CD4-positive, alpha-beta T cell treated with Interferon alpha-2 for 1 hour (primary cell): ENCODE measurements around the gene VEZF1.

Experiments used
- DNase-seq, 2 donors: peaks; one replicate each; pipeline ENCODE4 v3.0.0-alpha.2; 2020 to 2022

Gene VEZF1

DNA sequence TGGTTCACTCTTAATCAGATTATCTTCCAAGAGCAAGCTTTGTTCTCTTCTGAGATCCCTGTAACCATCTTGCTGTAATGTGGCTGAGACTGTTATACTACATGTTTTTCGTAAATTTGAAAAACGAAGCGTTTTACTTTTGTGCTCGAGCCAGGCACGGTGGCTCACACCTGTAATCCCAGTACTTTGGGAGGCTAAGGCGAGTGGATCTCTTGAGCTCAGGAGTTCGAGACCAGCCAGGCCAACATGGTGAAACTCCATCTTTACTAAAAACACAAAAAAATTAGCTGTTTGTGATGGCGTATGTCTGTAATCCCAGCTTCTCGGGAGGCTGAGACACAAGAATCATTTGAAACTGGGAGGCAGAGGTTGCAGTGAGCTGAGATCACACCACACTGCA lies 40.7 kb downstream of the VEZF1 start:
- no peak for DNase-seq

DNA sequence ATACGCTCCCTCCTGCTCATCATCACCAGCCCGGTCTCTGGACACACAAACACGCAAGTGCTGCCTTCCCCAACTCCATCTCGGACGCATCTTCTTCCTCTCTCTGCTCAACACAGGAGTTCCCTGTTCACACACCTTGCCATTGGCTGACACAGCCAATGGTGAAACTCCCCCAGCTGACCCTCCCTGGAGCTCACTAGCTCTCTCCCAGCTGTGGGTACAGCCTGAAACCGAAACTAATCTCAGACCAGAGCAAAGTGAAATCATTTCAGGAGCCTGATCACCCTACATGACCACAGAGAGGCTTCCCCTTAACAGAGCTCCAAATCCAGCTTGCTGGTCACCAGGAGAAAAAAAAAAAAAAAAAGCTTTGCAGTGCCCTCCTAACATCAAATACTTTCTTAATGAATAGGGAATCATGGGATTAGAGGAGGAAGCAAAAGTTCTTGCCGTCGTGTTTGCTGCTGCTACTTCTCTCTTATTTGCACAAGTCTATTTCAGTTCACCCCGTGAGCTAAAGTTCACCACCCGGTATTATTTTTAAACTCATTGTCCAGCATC lies 41.2 kb downstream of the VEZF1 start:
- DNase-seq, result peak; percentile 61 to 64

DNA sequence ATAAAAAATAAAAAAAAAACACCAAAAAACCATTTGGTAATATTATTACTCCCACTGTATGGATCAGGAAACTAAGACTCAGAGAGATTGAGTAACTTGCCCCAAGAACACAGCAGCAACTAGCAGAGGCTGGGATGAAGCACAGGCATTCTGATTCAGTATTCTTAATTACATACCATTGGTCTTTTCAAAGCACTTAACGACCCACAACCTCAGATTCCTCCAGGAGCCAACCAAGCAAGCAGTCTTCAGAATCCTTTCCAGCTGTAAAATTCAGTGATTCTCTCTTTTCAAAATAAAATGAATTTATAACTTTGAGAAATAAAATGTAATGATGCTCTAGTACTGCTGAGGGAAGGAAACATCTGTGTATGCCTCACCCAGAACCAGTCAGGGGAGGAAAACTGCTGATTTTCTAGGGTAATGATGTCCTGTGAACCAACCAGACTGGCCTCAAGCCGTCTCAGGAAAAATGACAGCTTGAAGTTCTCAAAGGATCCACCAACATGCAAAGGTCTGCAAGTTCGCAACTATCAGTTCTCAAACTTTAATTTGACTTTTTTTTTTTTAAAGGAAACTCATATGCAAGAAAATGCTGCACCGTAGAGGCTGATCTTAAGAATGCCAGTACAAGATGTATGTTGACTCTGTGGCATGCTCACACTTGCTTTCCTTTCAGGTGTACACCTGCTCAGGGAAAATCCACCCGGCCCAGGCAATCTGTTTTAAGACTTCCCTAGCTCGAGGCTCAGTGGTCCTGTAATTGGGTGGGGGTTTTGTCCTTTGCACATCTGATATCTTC lies 41.9 kb downstream of the VEZF1 start:
- no peak for DNase-seq

DNA sequence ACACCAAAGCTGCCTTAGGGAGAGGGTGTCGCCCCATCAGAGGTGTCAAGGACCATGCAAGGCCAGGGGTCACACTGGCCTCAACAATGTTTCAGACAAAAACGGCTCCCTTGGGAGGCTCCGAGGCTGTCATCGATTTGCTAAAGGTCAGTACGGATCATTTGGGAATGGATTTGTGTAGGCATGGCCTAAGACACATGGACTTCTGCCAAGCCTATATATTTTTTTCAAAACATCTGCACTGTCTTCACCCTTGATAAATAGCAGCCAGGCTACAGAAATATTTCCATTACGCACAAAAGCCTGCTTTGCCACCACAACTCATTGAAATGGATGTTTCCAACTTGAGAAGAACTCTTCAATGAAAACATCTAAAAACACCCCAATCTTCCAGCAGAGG lies 43.1 kb downstream of the VEZF1 start:
- DNase-seq, result no peak

DNA sequence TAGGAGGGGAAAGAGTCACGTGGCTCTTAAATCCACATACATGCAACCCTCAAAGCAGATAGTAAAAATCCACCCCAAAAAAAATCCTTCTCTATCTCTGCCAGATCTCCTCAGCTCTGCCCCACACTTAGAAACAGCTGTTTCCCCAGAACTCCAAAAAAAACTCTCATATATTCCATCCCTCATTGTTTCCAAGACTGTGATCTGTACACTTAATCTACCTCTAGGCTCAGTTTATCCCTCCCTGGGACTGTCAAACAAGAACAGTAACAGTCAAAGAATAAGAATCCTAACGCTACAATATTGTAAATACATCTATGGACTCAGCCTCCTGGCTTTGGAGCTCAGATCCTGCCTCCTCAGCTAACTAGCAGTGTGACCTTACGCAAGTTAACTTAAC lies 44.4 kb downstream of the VEZF1 start:
- DNase-seq, result no peak

DNA sequence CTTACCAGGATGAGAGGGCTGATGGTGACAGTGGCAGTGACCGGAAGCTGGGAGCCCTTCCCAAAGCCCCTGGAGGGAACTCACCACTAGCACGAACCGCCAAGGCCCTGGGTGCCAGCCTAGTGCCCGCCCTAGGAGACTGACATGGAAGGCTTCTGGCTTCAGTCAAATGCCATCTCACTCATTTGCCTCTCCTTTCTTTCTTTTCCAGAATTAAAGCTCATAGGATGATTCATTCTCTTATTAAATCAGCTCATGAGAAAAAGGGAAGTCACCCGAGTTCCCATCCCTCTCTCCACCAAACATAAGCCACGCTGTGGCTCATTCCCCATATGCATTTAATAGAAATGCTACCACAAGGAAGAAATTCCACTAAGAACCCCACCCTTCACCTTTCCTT lies 44.9 kb downstream of the VEZF1 start:
- DNase-seq, result no peak

DNA sequence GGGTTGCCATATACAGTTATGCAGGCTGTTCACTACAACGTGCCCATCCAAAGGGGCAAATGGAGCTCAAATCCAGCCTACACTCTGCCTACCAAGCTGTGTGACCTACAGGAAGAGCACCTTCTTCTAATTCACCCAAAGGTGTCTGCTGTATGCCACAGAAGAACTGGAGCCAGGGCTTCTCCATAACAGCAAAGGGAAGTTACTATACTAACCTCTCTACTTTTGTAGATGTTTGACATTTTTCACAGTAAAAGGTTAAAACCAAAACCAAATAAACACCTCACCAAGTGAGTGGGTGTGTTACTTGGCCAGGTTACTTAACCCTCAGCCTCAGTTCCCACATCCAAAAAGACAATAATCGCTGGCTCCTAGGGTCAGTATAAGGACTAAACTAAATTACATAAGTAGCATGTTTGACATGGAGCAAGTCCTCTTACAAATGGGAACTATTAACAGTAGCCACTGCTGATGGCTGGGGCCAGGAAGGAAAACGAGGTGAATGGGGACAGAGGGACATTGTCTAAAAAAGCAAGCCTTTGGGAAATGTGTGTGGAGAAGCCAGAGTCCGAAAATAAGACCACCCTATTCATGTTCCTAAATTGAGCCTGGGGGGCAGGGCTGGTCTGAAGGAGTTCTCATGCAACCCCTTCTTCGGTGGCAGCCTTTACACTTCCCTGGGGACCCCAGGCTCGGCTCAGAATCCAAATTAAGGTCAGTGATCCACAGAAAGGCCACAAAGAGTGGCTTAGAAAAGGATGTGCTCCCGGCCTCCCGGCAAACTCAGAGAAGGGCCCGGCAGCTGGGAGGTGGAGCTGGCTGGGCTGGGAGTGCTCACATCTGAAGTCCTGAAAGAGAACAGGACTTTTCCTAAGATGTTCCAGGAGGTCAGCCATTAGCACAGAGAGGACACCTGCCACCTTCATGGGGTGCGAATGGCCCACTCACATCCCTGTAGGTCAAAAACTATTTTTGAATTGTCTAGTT lies 46.4 kb downstream of the VEZF1 start:
- DNase-seq, result no peak

DNA sequence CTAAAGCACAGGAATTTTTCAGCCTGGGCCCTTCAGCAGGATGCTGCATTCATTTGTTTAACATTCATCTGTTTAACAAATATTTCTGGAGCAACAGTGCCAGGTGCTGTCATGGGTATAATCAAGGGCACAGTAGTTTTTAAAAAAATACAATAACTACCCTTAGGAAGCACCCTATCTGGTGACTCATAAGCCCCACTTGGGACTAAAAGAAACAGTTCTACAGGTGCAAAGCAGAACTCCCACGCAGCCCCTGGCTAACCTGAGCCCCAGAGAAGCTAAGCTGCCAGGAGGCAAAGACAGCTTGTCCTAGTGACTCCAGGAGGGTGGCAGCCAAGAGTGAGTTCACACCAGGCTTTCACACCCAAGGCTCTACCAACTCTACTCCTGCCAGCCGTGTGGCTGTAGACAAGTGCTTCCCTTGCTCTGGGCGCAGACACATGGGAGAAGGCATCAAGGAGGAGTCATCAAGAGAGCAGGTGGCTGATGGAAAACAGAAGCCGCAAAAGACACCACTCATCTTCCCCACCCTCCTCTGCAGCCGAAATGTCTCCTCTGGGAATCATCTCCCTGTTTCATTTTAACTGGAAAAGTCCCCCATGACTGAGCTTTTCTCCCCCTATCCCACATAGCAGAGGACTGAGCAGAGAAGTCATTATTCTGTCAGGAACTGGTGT lies 47.3 kb downstream of the VEZF1 start:
- DNase-seq, result no peak

DNA sequence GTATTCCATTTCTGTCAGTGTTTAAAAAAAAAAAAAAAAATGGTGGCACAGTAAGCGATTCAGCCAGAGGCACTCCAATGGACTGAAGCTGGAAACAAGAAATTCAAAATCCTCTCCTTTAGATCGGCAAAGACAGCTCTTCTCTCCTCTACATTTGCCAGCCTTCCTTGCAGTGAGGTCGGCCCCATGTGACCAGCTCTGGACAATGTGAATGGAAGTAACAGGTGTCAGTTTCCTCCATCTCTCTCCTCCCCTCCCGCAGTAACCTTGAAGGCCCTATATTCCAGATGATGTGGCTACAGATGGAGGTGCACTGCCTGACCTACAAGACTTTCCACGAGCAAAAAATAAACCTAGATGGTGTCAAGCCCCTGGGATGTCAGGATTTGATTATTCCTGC lies 47.8 kb downstream of the VEZF1 start:
- no peak for DNase-seq

DNA sequence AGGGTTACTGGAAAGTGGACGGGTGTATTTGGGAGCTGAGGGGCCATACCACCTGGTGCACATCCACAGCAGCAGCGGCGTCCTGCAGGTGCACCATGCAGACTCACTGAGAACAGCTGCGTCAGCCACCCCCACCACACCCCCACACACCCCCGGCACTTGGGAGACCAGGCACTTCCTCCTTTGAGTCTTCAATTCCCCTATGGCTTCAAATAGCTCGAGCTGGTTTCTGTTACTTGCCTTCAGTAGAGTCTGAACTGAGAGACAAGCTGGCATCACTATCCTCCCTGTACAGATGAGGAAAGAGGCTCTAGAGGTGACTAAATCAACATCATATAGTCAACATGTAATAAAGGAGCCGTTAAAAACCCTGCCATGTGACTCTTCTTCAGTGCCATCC lies 48.3 kb downstream of the VEZF1 start:
- DNase-seq, result peak in 1 of 2 donors; percentile 76

DNA sequence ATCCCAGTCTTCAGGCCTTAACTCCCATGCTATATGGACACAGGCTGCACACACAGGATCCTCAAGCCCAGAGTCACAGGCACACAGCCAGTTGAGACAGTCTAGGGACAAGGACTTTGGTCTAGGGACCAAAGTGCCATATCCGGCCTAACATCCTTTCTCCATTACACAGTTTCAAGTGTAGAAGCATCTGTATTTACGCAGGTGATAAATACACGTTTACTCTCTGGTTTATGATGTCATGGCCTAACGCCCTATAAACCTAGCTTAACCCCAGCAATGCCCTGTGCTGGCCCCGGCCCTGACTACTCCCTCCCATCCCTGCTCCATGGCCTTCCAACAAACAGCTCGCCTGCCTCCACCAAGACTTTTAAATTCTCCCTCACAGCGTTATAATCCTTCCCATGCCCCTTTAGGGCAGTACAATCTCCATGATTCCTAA lies 50.0 kb downstream of the VEZF1 start:
- DNase-seq, result no peak

DNA sequence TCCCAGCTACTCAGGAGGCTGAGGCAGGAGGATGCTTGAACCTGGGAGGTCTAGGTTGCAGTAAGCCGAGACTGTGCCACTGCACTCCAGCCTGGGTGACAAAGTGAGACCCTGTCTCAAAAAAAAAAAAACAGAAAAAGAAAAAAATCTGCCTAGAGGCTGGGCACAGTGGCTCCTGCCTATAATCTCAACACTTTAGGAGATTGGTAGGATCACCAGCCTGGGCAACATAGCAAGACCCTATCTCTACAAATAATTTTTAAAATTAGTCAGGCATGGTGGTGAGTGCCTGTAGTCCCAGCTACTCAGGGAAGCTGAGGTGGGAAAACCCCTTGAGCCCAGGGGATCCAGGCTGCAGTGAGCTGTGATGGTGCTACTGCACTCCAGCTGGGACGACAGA lies 50.6 kb downstream of the VEZF1 start:
- no peak for DNase-seq

DNA sequence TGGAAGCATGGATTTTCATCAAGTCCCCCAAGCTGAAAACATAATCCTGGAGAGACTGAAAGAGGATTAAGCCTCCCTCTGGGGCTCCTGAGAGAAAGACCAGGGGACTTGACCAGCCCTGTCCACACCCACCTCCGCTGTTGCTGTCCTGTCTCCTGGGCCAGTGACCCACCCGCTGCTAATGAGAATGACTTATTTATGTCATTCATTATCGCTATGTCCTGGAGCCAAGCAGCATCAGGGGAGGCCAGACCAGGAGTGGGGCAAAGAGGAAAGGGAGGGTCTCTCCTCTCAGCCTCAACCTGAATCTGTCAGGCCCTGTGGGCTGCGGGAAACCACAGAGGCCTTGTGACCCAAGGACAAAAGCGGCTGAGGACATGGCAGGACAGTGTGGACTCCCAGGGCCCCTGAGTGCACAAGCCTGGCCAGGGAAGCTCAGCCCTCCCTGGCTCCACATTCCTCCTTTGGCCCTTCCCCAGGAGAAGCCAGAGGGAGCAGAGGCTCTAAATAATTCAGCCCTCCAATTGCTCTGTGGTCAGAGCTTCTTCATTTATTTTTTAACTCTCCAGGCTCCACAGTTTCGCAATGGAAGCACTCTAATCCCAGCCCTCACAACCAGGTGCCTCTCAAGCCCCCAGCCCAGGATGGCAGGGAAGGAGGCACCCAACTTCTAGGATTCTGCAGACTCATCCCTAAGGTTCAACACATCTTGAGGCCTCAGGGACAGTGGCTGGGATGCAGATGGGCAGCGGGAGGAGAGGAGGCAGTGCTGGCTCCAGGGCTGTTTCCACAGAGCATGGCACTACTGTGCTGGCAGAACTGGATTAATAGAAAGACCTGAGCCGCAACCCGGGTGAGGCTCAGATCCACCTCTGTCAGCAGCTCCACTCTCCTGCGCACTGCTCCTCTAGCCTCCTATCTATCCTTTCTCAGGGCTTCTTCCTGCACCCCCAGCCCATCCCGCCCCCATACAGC lies 51.9 kb downstream of the VEZF1 start:
- DNase-seq, result no peak

DNA sequence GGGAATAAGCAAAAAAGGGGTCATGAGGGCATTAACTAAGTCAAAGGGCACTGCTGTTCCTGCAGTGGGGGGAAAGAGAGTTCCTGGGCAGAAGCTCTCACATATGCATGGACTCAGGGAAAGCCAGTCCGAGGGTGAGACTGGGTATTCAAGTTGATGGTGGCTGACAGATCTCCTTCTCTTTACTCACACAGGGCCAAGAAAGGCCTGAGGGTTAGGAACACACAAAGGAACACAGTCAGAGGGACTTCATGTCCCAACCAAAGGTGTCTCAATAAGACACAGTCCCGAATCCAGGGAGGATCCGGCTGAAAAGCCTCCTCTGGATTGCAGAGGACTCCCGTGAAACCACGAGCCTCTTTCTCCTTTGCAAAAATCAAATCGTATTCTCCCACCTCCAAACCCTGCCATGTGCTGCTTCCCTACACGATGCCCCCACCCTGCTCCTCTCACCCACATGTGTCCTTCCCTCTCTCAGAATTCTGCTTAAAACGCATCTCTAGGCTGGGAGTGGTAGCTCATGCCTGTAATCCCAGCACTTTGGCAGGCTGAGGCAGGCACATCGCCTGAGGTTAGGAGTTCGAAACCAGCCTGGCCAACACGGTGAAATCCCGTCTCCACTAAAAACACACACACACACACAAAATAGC lies 56.4 kb downstream of the VEZF1 start:
- no peak for DNase-seq

DNA sequence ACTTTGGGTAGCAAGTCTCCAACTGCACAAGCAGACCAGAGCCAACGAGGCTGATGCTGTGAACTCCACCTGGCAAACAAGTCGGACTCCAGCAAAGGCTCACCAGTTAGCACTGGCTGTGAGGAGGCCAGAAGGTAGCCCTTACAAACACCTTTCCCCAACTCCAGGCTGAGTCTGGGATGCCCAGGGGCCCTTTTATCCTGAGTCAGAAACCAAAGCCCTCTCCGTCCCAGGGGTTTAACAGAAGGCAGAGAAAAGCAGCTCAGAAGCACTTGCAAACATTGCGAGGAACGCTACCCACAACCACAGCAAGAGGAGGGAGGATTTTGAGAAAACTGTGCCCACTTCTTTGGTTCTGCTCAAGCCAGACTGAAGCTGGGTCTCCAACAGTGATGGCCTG lies 57.8 kb downstream of the VEZF1 start:
- no peak for DNase-seq

DNA sequence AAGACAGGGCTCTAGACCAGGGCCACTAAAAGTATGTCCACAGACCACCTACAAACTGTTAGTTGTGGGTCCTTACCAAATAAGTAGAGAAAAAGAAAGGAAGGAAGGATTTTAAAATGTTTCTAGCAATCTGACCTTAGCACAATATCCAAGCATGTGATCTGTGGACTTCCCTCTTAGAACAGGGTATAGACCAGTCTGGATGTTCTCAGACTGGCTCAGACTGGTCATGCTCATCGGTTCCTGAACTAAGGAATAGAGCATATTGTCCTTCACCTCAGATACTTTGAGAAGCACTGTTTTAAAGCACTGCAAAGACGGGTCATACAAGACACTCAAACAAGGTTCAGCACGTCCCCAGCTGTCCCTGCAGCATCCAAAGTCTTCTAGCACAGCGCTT lies 58.7 kb downstream of the VEZF1 start:
- no peak for DNase-seq

DNA sequence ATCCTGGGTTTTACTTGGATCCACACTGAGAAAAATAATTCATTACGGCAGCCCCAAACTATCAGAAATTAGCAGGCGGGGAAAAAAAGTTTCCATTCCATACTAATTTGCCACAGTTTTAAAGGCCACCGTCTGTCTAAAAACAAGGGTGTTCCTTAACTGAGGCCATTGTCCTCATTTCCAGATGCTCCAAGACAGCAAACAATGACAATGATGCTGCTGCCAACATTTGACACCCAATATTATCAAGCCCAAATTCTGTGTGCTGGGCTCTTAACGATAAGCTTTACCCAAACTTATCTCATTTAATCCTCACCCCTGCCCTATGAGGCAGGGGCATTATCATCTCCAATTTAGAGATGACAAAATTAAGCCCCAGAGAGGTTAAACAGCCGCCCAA lies 59.1 kb downstream of the VEZF1 start:
- DNase-seq, result no peak

DNA sequence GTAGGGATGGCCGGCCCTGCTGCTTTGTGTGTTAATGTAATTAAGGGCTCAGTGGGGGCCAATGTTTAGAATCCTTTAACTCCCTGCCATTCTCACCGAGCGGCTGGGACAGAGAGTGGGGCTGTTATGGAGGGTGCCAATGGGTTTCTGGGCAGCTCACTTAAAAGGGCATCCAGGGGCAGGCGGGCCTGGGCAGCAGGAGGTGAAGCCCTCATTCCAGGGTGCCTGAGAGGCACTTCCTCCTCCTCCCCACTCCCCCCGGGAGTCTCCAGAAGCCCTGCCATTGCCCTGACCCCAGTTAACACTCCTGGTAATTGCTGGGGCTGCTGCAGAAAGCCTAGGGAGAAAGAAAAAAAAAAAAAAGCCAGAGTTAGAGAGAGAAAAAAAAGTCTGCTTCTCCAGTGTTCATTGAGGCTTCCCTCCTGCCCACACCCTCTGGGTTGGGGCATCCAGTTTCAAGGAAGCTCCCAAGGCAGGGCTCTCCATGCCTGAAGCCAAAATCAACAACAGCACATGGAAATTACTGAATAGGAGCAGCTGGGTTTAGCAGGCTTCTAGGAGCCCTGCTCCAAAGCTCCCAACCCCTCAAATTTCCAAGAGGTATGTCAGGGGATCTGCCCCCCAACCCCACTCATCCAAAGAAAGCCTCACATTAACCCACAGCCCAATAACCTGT lies 60.9 kb downstream of the VEZF1 start:
- no peak for DNase-seq

DNA sequence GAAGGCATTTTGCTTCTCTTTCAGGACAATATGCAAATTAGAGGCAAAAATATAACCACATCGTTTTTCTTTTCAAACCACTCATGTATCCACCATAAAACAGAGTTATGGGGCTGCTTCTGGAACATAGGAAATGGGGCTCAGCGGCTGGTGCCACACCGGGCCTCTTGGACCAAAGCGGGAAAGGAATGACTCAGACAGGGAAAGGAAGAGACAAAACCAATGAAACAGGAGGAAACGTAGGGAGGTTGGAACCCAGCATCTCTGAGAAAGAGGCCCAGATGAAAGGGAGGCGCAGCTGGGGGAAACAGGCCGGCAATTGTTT lies 61.4 kb downstream of the VEZF1 start:
- DNase-seq, result no peak

DNA sequence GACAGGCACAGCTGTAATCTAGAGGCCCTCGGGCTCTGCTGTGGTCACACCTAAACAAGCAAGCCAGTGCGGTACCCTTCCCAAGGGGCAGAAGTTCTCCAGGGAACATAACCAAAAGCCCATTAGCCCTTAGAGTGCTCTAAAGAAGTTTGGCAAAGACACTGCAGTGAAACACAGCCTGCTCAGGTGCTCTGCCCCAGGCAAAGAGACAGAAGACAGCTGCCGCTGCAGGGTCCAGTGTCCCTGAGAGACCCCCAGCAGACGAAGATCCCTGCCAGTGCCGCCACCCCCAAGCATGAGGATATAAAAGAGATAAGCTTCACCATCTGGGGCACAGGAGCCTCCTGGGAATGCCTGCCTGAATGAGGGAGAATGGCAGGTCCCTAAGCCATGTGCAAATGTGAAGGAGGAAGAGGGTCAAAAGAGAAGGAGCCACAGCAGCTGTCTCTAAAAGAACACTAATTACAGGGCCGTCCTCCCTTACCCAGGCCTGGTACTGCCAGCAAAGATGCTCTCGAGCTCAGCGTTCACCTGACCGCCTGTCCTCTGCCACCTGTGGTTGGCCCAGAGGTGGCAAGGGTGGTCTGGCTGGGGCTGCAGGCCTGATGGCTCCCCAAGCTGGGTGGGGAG lies 62.6 kb downstream of the VEZF1 start:
- no peak for DNase-seq
